ENCODE measurements around the gene SLC16A7. TPM values are rescaled to one million over a fixed set of nuclear protein-coding genes. Genes with fewer than 3 reads are reported as not detected.

Gene SLC16A7
- polyA plus RNA-seq, 12 donors, result 3.9 to 9.9 (median 5.4) TPM; not detected in 1

DNA sequence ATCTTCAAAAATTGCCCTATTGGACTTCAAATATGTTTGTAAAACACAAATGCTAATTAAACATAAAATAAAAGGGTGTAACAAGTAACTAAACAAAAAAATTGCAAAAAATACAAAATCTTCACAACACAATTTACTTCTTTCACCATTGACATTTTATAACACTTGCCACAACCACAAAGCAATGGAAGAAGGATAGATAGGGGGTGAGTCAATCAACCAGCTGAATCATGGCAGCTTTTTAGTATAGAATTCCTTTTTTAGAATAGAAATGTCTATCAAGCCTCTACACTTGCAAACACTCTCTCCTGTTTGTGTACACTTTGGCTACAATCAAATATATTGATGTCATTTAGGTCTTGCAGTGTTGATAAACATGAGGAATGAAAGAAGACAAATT lies 232.7 kb downstream of the SLC16A7 start:
- no peak for DNase-seq

DNA sequence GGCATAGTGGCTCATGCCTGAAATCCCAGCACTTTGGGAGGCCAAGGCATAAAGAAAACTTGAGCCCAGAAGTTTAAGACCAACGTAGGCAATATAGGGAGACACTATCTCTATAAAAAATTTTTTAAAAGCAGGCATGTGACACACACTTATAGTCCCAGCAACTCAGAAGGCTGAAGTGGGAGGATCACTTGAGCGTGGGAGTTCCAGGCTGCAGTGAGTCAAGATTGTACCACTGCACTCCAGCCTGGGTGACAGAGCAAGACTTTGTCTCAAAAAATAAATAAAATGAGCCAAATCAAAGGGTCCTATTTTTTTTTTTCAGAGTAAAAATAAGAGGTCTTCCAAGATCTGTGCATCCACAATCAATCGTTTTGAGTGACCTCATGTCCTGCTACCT lies 237.6 kb downstream of the SLC16A7 start:
- no peak for DNase-seq

DNA sequence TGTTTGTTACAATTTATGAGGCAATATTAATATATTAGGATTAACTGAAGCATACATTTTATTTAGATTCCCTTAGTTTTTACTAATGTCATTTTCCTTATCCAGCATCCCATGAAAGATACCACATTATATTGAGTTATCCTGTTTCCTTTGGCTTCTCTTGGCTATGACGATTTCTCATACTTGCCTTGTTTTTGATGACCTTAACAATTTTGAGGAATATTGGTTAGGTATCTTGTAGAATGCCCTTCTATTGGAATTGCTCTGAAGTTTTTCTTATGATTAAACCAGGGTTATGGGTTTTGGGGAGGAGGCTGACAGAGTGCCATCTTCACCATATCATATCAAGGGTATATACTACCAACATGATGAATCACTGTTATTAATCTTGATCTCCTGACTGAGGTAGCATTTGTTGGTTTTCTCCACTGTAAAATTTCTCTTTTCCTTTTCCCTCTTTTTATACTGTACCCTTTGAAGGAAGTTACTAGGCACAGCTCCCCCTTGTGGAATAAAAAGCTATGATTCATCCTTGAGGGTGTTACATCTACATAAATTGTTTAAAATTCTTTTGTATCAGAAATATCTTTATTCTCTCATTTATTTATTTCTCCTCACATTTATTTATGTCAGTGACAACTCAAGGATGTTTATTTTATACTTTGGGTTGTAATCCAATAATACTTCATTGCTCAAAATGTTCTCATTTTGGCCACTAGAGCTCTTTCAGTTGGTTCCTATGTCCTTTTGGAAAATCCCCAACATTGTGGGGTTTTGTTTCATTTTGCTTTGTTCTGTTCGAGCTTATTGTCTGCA lies 239.0 kb downstream of the SLC16A7 start:
- DNase-seq, result no peak

Data from muscle of arm (tissue), 12 donors.